Stimulated activated CD4-positive, alpha-beta T cell treated with anti-CD3 and anti-CD28 coated beads, Interleukin-4, amount 100 ng/mL, for 48 hours (primary cell): Measurements from ENCODE around the gene SEMA3B.
"Not testable (repeated sequence)": the region's sequence is repeated elsewhere in the genome, so short reads cannot be mapped to it uniquely, and the experiment has no call there.

Source experiments
- DNase-seq, 2 donors: peaks; one replicate each; pipeline ENCODE4 v3.0.0-alpha.2; 2020; ENCODE audit warnings: low read depth in 2 of 2

Gene SEMA3B

GRCh38 chr3:50272911-50273688 lies 4.2 kb downstream of the SEMA3B start:
- DNase-seq, result peak; percentile 87 to 96

GRCh38 chr3:50273689-50274065 lies 4.7 kb downstream of the SEMA3B start:
- no peak for DNase-seq

- peak; percentile 76 to 82 for DNase-seq
These were observed 5.6 kb downstream of the SEMA3B start for GRCh38 chr3:50274371-50275104.

DNA sequence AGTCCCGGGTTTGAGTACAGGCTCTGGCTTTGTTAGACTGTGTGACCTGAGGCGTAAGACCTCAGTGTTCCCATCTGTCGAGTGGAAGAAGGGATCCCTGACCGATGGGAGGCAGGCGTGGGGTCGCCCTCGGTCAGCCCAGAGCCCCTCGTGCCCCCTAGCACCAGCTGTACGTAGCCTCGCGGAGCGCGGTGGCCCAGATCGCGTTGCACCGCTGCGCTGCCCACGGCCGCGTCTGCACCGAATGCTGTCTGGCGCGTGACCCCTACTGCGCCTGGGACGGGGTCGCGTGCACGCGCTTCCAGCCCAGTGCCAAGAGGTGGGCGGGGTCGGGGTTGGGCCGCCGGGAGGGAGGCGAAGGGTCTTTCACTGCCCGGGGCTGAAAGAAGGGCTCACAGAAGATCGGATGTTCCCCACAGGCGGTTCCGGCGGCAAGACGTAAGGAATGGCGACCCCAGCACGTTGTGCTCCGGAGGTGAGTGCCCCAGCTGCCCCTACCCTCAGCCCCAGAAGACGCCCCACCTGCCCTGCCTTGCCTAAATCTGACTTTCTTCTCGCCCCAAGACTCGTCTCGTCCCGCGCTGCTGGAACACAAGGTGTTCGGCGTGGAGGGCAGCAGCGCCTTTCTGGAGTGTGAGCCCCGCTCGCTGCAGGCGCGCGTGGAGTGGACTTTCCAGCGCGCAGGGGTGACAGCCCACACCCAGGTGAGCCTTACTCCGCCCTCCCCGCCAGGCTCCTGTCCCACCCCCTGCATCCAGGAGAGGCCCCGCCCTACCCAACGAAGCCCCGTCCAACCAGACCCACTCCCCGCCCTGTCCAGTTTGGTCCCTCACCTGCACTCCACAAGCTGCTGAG lies 6.4 kb downstream of the SEMA3B start:
- no peak for DNase-seq

- DNase-seq, result no peak
These were observed 7.2 kb downstream of the SEMA3B start for GRCh38 chr3:50275996-50276761.

- no peak for DNase-seq
These were observed 7.8 kb downstream of the SEMA3B start for GRCh38 chr3:50276762-50277101.

DNA sequence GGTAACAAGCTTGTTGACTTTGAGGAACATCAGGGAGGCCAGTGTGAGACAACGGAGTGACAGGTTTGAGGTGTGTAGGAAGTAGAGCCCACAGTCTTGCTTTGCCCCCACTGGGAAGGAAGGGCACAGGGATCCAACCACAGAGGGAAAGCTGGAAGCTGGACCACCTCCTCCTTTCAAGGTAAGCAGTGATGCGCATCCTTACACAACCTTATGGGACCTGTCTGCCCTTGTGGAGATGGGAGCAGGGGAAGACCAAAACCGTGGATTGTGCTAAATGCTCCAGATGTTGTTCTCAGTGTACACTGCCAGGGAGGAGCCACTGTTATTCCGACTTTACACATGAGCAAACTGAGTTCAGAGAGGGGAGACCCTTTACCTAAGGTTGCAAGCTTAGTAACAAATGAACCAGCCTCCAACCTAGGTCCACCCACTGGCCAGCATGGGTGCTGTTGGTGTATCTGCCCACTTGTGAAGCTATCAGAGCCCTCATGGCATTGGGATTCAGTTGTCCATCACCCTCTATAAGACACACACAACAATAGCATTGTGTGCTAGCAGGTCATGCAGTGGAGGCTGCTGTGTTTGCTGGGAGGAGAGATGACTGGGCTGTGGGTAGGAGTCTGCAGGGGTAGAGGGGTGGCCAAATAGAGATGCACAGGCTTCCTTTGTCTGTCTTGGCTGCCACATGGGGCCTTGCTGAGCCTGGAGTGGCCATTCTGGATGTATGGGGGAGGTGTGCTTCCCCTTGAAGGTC lies 9.4 kb downstream of the SEMA3B start:
- DNase-seq, result no peak

DNA sequence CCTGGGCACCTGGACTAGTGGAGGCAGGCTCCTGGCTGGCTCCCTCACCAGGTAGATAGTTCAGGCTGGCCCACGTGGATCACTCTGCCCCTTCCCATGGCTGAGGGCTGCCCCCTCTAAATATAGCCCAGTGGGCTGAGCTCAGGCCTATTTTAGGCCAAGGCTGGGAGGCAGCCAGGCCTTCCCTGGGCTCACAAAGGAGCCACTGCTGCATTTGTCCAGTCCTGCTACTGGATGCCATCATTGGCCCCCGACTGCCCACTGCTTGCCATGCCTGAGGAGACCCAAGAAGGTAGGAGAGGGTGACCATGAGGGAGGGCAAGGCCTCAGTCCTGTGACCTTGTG lies 9.9 kb downstream of the SEMA3B start, which contains the start of gene LSMEM2:
TSS of gene LSMEM2 (plus strand) at position 208 of the 345 bp plus-strand sequence. CDS start at position 235, 27 bp downstream.
- DNase-seq, result no peak

- no peak for DNase-seq
These were observed 10.5 kb downstream of the SEMA3B start for GRCh38 chr3:50279255-50280016.

- not testable (repeated sequence) for DNase-seq
These were observed 15.2 kb downstream of the SEMA3B start for GRCh38 chr3:50284121-50284520.

DNA sequence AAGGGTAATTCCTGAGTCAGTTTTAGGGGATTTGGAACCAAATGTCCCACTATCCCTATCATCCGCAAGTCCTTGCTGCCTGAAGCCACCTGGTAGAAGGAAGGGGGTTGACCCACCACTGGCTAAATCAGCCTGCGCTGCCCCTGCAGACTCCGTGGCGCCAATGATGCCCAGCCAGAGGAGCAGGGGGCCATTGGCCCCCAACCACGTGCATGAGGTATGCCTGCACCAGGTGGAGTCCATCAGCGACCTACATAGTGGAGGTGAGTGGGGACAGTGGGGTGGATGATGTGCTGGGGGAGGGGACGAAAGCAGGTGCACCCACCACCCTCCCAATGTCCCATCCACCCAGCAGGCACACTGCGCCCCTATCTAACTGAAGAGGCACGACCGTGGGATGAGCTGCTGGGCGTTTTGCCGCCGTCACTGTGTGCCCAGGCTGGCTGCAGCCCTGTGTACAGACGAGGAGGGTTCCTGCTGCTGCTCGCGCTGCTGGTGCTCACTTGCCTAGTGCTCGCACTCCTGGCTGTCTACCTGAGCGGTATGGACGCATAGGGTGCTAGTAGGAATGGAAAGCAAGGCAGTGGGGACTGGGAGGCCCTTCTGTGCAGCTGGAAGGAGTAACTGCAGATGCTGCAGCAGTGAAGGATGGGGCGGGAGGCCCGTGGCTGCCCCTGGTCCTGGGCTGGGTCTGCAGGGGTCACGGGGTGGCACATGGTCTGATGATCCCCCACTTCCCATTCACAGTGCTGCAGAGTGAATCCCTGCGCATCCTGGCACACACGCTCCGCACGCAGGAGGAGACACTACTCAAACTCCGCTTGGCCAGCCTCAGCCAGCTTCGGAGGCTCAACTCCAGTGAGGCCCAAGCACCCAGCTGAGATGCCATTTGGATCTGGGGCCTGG lies 17.6 kb downstream of the SEMA3B start:
- no peak for DNase-seq

DNA sequence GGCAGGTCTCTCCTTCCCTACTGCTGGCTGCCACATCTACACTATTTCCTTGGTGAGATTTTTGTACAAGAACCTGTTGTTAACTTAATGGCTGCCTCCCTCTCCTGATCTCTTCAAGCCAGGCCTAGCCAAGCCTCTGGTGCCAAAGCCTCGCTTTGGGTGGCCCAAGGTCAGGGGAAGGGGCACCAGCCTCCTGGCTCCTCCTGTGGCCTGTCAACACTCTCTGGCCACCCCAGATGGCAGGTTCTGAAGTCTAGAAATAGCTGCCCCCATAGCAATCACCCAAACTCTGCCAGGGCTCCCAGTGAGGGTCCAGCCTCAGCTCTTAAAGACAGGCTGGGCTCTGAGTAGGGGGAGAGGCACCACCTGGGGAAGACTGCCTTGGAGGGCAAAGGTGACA lies 18.3 kb downstream of the SEMA3B start:
- DNase-seq, result no peak

DNA sequence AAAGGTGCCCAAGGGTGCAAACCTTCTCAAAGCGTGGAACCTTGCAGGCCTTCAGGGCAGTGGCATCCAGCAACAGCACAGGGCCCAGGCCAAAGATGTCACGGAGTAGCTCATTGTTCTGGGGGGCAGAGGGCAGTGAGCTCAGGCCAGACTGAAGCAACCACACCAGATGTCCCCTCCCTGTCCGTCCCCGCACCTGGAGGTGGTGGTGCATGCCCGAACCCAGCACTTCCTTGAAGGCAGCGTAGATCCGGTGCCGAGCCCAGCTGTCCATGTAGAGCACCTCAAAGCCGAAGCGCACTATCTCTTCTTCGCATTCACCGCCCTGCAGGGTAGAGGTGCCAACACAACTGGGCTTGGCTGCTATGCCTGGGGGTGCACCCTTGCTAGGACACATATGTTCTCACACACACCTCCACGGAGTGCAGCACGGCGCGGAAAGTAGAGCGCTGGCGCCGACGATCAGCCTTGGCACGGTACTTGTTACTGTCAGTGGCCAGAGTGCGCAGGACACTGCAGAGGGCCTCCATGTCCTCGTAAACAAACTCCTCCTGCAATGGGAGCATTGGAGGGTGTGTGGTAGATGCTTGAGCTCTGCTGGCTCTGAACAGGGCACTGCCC lies 19.6 kb downstream of the SEMA3B start:
- no peak for DNase-seq

GRCh38 chr3:50289130-50289529 lies 20.2 kb downstream of the SEMA3B start:
- no peak for DNase-seq

GRCh38 chr3:50290161-50290641 lies 21.3 kb downstream of the SEMA3B start:
- DNase-seq, result no peak

- DNase-seq, result peak; percentile 90 to 95
These were observed 23.5 kb downstream of the SEMA3B start, which contains the start of gene IFRD2 for GRCh38 chr3:50292159-50293078. TSS of gene IFRD2 (minus strand) at chr3:50292429. CDS start at chr3:50292274, 155 bp downstream.
